ENCODE data around the gene CRTAP.

CRTAP gene

DNA sequence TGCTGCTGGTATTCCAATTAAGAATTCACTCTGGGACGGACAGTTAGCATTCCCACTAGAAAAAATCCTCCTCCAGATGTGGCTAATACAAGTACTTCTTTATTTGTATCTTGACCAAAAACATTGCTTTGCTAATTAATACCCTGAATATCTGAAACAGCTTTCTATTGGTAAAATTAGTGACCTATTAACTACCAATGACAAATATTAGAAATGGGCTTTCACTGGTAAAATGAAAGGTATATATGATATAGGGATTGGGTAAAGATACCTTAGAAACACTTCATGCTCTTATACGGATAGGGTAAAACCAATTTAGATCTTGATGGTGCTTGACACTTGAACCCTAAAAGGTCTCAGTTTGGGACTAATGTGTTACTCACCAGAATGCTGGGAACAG is 52.3 kb downstream of the CRTAP start:
- H3K27ac ChIP-seq = no peak overlapping the region
- no peak for TF ChIP-seq ZFX (IDR thresholded peaks at IDR 0.05; ENCODE audit: borderline replicate concordance)
- TF ChIP-seq, protein P1, sequence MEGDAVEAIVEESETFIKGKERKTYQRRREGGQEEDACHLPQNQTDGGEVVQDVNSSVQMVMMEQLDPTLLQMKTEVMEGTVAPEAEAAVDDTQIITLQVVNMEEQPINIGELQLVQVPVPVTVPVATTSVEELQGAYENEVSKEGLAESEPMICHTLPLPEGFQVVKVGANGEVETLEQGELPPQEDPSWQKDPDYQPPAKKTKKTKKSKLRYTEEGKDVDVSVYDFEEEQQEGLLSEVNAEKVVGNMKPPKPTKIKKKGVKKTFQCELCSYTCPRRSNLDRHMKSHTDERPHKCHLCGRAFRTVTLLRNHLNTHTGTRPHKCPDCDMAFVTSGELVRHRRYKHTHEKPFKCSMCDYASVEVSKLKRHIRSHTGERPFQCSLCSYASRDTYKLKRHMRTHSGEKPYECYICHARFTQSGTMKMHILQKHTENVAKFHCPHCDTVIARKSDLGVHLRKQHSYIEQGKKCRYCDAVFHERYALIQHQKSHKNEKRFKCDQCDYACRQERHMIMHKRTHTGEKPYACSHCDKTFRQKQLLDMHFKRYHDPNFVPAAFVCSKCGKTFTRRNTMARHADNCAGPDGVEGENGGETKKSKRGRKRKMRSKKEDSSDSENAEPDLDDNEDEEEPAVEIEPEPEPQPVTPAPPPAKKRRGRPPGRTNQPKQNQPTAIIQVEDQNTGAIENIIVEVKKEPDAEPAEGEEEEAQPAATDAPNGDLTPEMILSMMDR (IDR thresholded peaks at IDR 0.05) = no peak

DNA sequence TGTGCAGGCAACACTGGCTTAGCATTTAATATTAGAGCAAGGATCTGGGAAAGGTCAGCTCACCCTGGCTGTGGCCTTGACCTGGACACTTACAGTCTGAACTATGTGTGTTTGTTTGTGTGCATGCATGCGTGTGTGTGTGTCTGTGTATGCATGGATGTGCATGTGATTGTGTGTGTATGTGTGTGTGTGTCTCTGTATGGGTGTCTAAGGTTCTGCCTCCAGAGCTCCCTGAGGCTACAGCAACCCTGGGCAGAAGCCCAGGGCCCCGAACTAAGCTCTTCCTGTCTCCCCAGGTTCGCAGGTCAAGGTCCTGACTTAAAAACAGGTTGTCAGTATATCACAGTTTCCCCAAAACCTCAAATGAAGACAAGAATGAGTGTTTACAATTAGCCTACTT is 53.5 kb downstream of the CRTAP start:
- H3K27ac ChIP-seq = no peak overlapping the region
- TF ChIP-seq, protein P1 (IDR thresholded peaks at IDR 0.05) = no peak
- no peak for TF ChIP-seq ZFX (IDR thresholded peaks at IDR 0.05; ENCODE audit: borderline replicate concordance)

DNA sequence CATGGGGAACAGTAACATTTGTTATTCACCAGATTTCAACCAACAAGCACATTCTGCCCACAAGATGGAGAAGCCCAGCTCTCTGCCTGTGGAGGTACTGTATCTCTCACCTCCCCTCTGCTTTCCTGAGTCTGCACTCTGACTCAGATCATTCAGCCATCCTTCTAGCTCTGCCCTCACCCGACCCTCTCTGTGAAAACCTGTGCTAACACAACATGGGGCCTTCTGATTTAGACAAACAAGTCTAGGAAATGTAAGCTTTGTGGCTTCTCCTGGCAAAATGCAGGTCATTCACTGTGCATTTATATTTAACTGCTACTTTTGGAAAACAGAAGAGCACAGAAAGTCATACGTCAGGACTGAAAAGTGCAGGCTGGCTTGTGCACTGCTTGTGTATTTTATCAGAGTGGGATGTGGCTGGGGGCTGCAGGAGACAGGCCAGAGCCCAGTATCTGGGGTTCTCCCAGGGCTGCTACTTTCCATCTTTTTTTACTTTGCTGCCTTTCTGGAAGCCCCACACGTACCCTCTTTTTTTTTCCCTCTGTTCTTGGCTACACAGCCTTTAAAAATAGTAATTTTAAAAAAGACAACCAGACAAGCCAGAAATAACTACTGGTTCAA is 54.0 kb downstream of the CRTAP start:
- no peak overlapping the region for H3K27ac ChIP-seq
- TF ChIP-seq ZFX (IDR thresholded peaks at IDR 0.05; ENCODE audit: borderline replicate concordance) = no peak
- TF ChIP-seq, protein P1 (IDR thresholded peaks at IDR 0.05) = no peak

DNA sequence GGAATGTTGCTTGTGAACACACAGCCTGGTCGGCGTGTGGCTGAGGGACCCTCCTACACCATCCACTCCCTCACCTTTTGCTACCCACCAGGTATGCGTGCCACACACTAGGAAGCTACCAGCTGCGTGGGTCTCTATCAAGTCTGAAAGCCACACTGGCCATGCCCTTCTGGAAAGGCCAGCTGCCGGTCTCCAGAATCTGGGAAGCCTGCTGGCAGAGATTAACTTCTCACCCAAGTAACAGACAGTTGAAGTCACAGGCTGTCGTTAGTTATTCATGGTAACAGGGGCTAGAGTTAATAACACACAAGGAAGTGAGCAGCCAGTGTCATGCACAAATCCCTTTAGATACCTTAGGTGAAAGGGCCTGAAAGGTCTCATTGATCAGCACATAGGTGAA is 56.7 kb downstream of the CRTAP start:
- no peak overlapping the region for H3K27ac ChIP-seq
- TF ChIP-seq ZFX (IDR thresholded peaks at IDR 0.05; ENCODE audit: borderline replicate concordance) = no peak
- TF ChIP-seq, protein P1 (IDR thresholded peaks at IDR 0.05) = no peak

DNA sequence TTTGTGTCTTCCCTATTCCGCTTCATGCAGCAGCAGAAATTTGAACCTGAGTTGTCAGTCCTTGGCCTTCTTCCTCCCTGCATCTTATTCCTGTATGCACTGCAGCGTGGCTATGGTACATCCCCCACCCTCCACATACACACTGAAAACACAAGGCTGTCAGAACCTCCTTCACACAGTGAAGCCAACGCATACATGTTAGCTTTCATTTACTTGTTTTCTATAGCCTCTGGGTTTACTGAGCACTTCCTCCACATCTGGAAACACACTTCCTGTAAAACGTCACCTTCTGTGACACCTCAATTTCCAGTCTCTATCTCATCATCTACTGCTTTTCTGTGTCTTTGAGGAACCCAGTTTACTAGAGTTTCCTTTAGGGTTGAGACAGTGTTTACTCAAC is 57.8 kb downstream of the CRTAP start:
- TF ChIP-seq, protein P1 (IDR thresholded peaks at IDR 0.05) = no peak
- H3K27ac ChIP-seq = no peak overlapping the region

DNA sequence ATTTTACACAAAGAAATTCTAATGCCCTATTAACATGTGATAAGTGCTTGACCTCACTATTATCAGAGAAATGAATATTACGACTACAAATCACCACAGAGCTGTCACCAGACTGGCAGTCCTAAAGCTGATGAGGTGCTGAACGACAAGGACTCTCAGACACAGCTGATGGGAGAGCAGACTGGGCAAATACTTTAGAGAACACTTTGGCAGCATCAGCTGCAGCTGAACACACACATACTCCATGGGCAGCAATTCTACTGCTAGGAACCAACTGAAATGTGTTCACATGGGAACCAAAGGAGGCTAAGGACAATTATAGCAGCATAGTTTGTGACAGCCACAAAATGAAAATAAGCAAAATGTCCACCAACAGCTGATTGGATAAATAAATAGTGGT is 59.3 kb downstream of the CRTAP start:
- TF ChIP-seq ZFX (IDR thresholded peaks at IDR 0.05; ENCODE audit: borderline replicate concordance) = no peak
- TF ChIP-seq, protein P1 (IDR thresholded peaks at IDR 0.05) = no peak
- H3K27ac ChIP-seq = no peak overlapping the region

DNA sequence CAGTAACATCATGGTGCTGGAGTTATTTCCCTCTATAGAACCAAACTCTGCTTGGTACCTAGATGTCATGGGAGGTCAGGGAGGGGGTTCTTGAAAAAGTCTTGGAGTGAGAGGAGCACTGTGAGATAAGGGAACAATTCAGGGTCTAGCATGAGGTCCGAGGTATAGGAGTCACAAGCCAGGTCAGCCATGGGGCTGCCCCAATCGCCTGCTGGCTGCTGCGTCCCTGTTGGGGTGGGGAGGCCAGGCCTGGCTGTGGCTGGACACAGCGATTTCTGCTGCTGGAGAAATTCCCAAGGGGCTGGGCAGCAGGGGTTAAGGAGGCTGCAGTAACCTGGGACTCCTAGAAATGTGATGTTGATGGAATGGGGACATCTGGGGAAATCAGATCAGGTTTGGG is 59.9 kb downstream of the CRTAP start:
- H3K27ac ChIP-seq = no peak overlapping the region
- no peak for TF ChIP-seq ZFX (IDR thresholded peaks at IDR 0.05; ENCODE audit: borderline replicate concordance)
- TF ChIP-seq, protein P1 (IDR thresholded peaks at IDR 0.05) = no peak

Measured in 22Rv1 (cell line).